NCI-H2081 treated with DMSO at 0.1 percent for 48 hours (cell line): ENCODE results near the gene HIPK3.

ENCODE experiments used
- DNase-seq: peaks from one replicate; lab custom pipeline; 2025; lab: John Stamatoyannopoulos, UW

HIPK3 gene

GRCh38 chr11:33390944-33391892, 134.0 kb downstream of the HIPK3 start:
- no peak for DNase-seq

DNA sequence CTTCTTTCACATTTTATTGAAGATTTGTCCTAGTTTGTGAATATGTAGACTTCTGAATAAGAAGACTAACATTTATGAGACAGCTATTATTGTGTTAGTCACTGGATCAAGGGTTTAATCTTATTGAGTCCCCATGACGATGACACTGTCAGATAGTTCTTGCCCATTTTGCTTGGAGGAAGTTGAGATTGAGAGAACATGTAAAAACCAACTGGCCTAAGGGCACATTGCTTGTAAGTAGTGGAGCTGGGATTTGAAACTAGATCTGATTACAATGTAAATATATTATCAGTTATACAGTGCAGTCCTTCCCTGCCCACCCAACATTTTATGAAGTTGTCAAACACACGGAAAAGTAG, 134.7 kb downstream of the HIPK3 start:
- DNase-seq = no peak

- DNase-seq = no peak
Observed at GRCh38 chr11:33394431-33395109, 137.4 kb downstream of the HIPK3 start.

GRCh38 chr11:33396361-33396760, 139.2 kb downstream of the HIPK3 start:
- no peak for DNase-seq

- DNase-seq = no peak
Observed at GRCh38 chr11:33399421-33399820, 142.2 kb downstream of the HIPK3 start.

GRCh38 chr11:33402066-33402465, 144.9 kb downstream of the HIPK3 start:
- no peak for DNase-seq

DNA sequence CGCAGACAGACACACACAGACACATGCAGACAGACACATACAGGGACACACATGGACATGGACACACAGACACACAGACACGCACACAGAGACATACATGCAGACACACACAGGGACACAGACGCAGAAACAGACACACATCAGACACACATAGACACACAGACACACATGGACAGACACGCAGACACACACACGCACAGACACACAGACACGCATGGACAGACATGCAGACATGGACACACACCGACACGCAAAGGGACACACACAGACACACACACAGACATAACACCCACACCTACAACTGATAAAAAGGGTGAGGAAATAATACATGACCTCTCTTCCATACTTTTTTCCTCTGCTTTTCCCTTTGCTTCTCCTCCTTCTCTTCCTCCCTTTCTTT, 146.2 kb downstream of the HIPK3 start:
- no peak for DNase-seq

DNA sequence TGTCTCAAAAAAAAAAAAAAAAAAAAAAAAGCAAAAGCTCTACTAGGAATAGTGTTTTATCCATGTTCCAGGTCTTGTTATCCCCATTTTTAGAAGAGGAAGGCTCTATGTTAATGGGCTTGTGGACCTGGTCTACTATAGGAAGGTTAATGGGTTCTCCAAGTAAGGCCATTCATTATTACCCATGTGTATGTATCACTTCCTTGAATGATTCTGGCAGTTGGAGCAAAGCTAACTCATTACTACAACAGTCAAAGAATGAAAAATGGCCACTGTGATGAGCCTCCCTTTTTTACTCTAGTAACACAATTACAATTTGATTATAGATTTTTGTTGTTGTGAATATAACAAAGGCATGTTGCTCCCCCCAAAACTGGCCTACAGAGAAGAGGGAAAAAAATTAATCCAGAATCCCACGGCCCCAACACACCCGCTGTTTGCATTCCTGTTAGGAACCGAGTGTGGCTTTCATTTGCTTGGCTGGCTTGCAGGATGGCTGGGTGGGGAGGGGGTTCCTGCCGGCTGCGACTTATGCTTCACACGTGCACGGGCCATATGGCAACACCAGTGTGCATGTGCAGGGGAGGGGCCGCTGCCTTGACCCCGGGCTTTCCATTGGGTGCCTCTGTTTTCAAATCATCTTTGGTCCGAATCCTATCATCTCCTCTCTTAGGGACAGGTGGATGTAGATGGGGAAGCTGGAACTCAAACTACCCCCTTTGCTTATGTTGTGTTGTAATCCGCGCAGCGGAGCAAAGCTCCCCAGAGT, 148.8 kb downstream of the HIPK3 start:
- no peak for DNase-seq
